Measurements from ENCODE around the gene GPR183.

GPR183 gene, protein sequence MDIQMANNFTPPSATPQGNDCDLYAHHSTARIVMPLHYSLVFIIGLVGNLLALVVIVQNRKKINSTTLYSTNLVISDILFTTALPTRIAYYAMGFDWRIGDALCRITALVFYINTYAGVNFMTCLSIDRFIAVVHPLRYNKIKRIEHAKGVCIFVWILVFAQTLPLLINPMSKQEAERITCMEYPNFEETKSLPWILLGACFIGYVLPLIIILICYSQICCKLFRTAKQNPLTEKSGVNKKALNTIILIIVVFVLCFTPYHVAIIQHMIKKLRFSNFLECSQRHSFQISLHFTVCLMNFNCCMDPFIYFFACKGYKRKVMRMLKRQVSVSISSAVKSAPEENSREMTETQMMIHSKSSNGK

DNA sequence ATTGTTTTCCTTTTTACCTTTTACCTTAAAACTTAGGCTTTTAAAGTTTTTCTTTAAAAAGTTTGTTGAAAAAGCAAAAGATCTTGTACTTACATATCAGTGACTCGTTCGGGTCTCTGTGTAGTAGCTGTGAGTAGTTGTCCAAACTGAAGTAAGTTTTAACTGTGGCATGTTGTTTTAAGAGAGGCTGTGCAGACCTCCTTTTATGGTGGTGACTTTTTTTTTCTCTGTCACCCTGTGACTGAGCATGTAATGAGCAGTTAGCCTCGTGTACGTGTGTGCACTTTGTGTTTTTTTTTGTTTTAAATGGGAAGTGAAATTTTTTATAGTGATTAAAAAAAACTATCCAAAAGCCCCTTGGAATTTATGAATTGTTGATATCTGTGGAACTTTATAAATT lies at the start of gene GPR183:
TSS of gene GPR183 (minus strand) at position 153 of the 400 bp plus-strand sequence. CDS start 11,254 bp downstream, outside the sequence.
- no peak within 1 kb of the TSS for H3K27ac ChIP-seq
- TF ChIP-seq ZFX (IDR thresholded peaks at IDR 0.05; ENCODE audit: borderline replicate concordance): no peak
- TF ChIP-seq, protein P1, sequence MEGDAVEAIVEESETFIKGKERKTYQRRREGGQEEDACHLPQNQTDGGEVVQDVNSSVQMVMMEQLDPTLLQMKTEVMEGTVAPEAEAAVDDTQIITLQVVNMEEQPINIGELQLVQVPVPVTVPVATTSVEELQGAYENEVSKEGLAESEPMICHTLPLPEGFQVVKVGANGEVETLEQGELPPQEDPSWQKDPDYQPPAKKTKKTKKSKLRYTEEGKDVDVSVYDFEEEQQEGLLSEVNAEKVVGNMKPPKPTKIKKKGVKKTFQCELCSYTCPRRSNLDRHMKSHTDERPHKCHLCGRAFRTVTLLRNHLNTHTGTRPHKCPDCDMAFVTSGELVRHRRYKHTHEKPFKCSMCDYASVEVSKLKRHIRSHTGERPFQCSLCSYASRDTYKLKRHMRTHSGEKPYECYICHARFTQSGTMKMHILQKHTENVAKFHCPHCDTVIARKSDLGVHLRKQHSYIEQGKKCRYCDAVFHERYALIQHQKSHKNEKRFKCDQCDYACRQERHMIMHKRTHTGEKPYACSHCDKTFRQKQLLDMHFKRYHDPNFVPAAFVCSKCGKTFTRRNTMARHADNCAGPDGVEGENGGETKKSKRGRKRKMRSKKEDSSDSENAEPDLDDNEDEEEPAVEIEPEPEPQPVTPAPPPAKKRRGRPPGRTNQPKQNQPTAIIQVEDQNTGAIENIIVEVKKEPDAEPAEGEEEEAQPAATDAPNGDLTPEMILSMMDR (IDR thresholded peaks at IDR 0.05): no peak

DNA sequence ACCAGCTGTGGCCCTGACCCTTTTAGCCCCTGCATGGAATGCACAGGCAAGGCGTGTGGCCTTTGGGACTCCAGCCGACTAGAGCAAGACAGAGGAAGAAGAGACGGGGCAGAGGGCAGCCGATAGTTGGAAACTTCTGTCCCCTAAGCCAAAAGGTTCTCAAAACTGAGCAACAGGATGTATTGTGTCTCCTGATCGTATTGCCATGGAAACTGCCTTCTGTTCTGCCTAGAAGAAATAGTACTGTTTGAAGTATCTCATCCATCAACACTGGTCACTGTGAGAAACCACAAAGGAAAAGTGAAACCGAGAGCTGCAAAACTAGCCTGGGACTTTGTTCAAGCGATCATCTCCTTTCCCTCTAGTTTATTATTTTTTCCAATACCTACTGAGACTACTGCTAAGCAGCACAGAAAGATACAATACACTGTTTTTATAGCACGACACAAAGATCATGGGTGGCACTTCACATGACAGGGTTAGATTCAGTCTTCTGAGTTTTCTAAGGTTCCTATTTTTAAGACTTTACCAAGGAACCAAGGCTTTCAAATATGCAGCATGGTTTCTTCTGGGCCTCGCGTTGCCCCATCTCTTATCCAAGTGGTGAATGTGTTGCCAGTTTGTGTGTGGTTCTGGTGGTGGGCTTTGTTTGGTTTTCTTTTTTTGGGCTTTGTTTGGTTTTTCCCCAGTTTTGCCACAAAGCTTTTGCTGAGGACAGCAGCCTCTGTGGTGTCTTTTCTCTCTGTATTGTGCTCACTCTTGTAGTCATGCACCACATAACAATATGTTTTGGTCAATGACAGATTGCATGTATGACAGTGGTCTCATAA lies 49.3 kb upstream of the GPR183 start:
- H3K27ac ChIP-seq: no peak overlapping the region
- TF ChIP-seq ZFX (IDR thresholded peaks at IDR 0.05; ENCODE audit: borderline replicate concordance): no peak
- TF ChIP-seq, protein P1 (IDR thresholded peaks at IDR 0.05): no peak

DNA sequence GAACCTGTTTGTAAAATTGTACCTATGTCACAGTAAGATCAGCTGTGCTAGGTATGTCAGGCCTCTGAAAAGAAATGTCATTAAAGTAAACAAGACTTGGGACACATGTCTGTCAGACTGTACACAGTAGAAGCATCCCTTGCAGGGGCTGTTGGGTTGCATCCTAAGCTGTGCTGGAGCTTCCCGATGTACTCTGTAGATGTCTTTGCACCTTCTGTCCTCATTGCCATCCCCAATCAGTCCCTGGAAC lies 48.7 kb upstream of the GPR183 start:
- no peak overlapping the region for H3K27ac ChIP-seq
- no peak for TF ChIP-seq ZFX (IDR thresholded peaks at IDR 0.05; ENCODE audit: borderline replicate concordance)
- TF ChIP-seq, protein P1 (IDR thresholded peaks at IDR 0.05): no peak

DNA sequence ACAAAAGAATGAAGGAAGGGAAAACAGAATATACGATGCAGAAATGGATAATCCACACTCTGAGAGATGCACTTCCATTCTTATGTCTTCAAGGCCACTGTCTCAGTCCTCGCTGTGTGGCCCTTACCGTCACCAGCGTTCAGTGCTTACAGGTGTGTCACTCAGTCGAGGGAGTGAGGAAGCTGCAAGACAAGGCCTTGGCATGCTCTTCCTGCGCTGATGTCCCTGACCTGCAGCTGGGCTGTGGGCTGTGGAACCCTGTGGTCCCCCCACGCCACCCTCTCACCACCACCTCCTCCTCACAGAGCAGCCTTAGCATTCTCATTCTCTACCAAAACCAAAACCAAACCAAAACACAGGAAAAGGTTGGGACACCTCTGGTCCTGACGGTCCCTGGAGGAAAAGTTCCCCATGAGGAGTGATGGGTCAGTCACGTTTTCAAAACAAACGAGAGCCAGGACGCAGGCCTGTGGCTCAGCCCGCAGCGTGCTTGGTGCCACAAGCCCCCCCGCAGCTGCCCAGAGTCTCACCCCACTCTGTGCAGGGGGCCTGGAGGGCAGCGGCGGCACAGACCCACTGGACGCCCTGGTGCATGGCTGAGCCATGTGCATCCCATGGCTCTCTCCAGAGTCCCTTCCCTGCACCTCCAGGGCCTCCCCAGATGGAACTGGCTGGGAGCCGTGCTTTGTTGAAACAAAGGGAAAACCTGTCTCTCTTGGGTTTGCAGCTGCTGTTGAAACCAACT lies 48.2 kb upstream of the GPR183 start:
- H3K27ac ChIP-seq: no peak overlapping the region
- TF ChIP-seq ZFX (IDR thresholded peaks at IDR 0.05; ENCODE audit: borderline replicate concordance): no peak
- TF ChIP-seq, protein P1 (IDR thresholded peaks at IDR 0.05): no peak

DNA sequence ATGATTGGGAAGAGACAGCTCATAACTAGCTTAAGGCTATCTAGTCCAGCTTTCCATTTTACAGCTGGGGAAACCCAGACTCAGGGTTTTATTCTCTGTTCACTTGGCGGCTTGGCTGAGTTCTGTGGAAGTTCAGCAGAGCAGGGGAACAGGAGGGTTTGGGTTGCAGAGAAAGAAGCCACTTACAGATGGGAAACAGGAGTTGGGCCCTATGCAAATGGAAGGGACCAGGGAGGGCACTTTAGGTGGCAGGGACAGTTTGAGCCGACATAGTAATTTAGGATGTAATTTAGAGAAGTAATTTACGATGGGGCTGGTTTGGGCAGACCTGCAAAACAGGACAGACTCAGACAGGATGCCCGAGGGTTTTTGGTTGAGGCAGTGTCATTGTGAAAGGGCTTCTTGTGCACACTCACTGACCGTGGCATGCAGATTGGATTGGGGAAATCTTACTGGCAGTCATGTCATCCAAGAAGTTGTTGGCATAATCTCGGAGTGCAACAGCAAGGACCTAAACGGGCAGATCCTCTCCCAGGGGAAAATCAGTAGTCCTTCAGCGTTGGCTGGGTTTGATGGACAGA lies 47.3 kb upstream of the GPR183 start:
- TF ChIP-seq, protein P1 (IDR thresholded peaks at IDR 0.05): no peak
- no peak for TF ChIP-seq ZFX (IDR thresholded peaks at IDR 0.05; ENCODE audit: borderline replicate concordance)
- H3K27ac ChIP-seq: no peak overlapping the region

DNA sequence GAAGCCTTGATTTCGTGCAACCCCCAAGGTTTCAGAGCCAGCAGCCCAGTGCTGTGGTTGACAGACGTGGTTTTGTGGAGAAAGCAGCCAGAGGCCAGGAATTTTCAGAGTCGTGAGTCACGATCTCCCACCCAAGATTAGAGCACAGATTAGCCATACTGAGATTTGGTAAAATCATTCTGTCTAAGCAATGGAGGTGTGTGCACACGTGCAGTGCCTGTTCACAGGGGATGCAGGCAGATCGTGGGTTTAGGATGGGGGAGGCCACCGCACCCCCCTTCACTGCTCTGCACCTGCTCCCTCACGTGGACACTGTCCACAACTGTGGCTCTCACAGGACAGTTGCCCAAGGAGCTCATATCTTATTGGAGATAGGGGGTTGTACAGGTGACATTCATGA lies 46.6 kb upstream of the GPR183 start:
- TF ChIP-seq ZFX (IDR thresholded peaks at IDR 0.05; ENCODE audit: borderline replicate concordance): no peak
- TF ChIP-seq, protein P1 (IDR thresholded peaks at IDR 0.05): no peak
- H3K27ac ChIP-seq: no peak overlapping the region
